Ectodermal cell (in vitro differentiated cells): ENCODE data around the gene OR4D11.
A peak's percentile ranks its signal among the peaks of the same experiment; 100 is the strongest.
"Not testable (repeated sequence)": the region's sequence is repeated elsewhere in the genome, so short reads cannot be mapped to it uniquely, and the experiment has no call there.

Experiments
- H3K27ac ChIP-seq: 2 replicates; pipeline ENCODE4 v1.7.0; 2013; ENCODE audit warnings: mild to moderate bottlenecking, low read depth, low read length; ENCODE audit not compliant: insufficient read depth, poor library complexity, severe bottlenecking
- H3K27me3 ChIP-seq: 2 replicates; pipeline ENCODE4 v1.7.0; 2013; ENCODE audit warnings: mild to moderate bottlenecking, low read length; ENCODE audit not compliant: insufficient read depth, control insufficient read depth, poor library complexity, severe bottlenecking
- H3K36me3 ChIP-seq: one replicate; pipeline ENCODE4 v1.7.0; 2013; ENCODE audit warnings: low read length; ENCODE audit not compliant: control insufficient read depth, insufficient read depth
- H3K4me1 ChIP-seq: one replicate; pipeline ENCODE4 v1.7.0; 2013; ENCODE audit warnings: low read length; ENCODE audit not compliant: control insufficient read depth, insufficient read depth
- H3K4me3 ChIP-seq: 2 replicates; pipeline ENCODE4 v1.7.0; 2013; ENCODE audit warnings: low read depth, low read length, control low read depth; ENCODE audit not compliant: insufficient read depth
- H3K9me3 ChIP-seq: 2 replicates; pipeline ENCODE4 v1.7.0; 2013; ENCODE audit warnings: mild to moderate bottlenecking, low read length, moderate library complexity; ENCODE audit not compliant: control insufficient read depth
- WGBS, 2 experiments: methylation state at CpG; one replicate each; pipeline ENCODE4 v1.1.7; 2013; ENCODE audit warnings: missing lambda C conversion rate in 2 of 2; 5-methylcytosine and 5-hydroxymethylcytosine counted together

The OR4D11 gene

GRCh38 chr11:59545179-59546020, 42.0 kb downstream of the OR4D11 start:
- no peak overlapping the region for H3K27ac ChIP-seq
- no peaks in the 10 kb centered on the region for H3K27me3 ChIP-seq
- H3K9me3 ChIP-seq, result no peaks in the 10 kb centered on the region
- no peaks in the 10 kb centered on the region for H3K36me3 ChIP-seq
- no peak overlapping the region for H3K4me3 ChIP-seq
- H3K4me1 ChIP-seq, result no peaks in the 10 kb centered on the region
- 92 to 93% methylated on average over 24 of the region's 24 CpGs for WGBS, 2 experiments

GRCh38 chr11:59547605-59548308, 44.4 kb downstream of the OR4D11 start:
- not testable (repeated sequence) for H3K4me3 ChIP-seq, H3K4me1 ChIP-seq, H3K9me3 ChIP-seq, H3K27ac ChIP-seq, H3K27me3 ChIP-seq, H3K36me3 ChIP-seq
- WGBS, 2 experiments, result 75 to 89% methylated on average over 4 to 5 of the region's 5 CpGs

GRCh38 chr11:59548309-59548656, 44.9 kb downstream of the OR4D11 start:
- H3K27ac ChIP-seq, result no peak overlapping the region
- H3K4me3 ChIP-seq, result no peak overlapping the region
- no peaks in the 10 kb centered on the region for H3K36me3 ChIP-seq
- WGBS, 2 experiments, result 98 to 100% methylated on average over 2 to 5 of the region's 5 CpGs
- no peaks in the 10 kb centered on the region for H3K27me3 ChIP-seq
- no peaks in the 10 kb centered on the region for H3K9me3 ChIP-seq
- no peaks in the 10 kb centered on the region for H3K4me1 ChIP-seq

- Histone ChIP-seq H3K4me3 (peak overlapping the region; percentile 78), H3K4me1 (no peaks in the 10 kb centered on the region), H3K27ac (peak overlapping the region; percentile 85), H3K36me3 (no peaks in the 10 kb centered on the region), H3K27me3 (no peaks in the 10 kb centered on the region), H3K9me3 (no peaks in the 10 kb centered on the region)
- 0% methylated on average over 31 of the region's 31 CpGs for WGBS, 2 experiments
Measured at GRCh38 chr11:59550368-59550841, 47.0 kb downstream of the OR4D11 start.

GRCh38 chr11:59550842-59551658, 47.7 kb downstream of the OR4D11 start:
- H3K9me3 ChIP-seq, result no peaks in the 10 kb centered on the region
- WGBS, 2 experiments, result 1% methylated on average over 33 of the region's 34 CpGs
- no peaks in the 10 kb centered on the region for H3K27me3 ChIP-seq
- H3K4me1 ChIP-seq, result no peaks in the 10 kb centered on the region
- no peaks in the 10 kb centered on the region for H3K36me3 ChIP-seq
- H3K4me3 ChIP-seq, result peak overlapping the region; percentile 78
- peak overlapping the region; percentile 85 for H3K27ac ChIP-seq

- 10% methylated on average over 28 to 30 of the region's 30 CpGs for WGBS, 2 experiments
- Histone ChIP-seq H3K9me3 (no peaks in the 10 kb centered on the region), H3K27ac (peak overlapping the region; percentile 85), H3K36me3 (no peaks in the 10 kb centered on the region), H3K4me1 (no peaks in the 10 kb centered on the region), H3K4me3 (peak overlapping the region; percentile 78), H3K27me3 (no peaks in the 10 kb centered on the region)
Measured at GRCh38 chr11:59551659-59552521, 48.5 kb downstream of the OR4D11 start.

GRCh38 chr11:59552844-59553243, 49.5 kb downstream of the OR4D11 start:
- H3K27ac ChIP-seq, result no peak overlapping the region
- H3K9me3 ChIP-seq, result no peaks in the 10 kb centered on the region
- 72 to 76% methylated on average over 2 of the region's 2 CpGs for WGBS, 2 experiments
- H3K4me3 ChIP-seq, result no peak overlapping the region
- no peaks in the 10 kb centered on the region for H3K4me1 ChIP-seq
- no peaks in the 10 kb centered on the region for H3K27me3 ChIP-seq
- no peaks in the 10 kb centered on the region for H3K36me3 ChIP-seq

GRCh38 chr11:59553323-59553722, 49.9 kb downstream of the OR4D11 start:
- Histone ChIP-seq H3K27ac (no peak overlapping the region), H3K27me3 (no peaks in the 10 kb centered on the region), H3K4me1 (no peaks in the 10 kb centered on the region), H3K9me3 (no peaks in the 10 kb centered on the region), H3K36me3 (no peaks in the 10 kb centered on the region), H3K4me3 (no peak overlapping the region)
- 90 to 92% methylated on average over 21 of the region's 21 CpGs for WGBS, 2 experiments
